HG03469 (cell line): ENCODE data around the gene SEMA7A.

Experiments used
- ATAC-seq: cut with Tn5 transposase; IDR thresholded peaks from one replicate; pipeline ENCODE4 v1.9.1; 2021; ENCODE audit warnings: mild to moderate bottlenecking, moderate library complexity, moderate number of reproducible peaks; ENCODE audit not compliant: unreplicated experiment

Gene SEMA7A

GRCh38 chr15:74419432-74419831 is 14.3 kb downstream of the SEMA7A start:
- ATAC-seq: no peak

GRCh38 chr15:74418575-74419338 is 15.0 kb downstream of the SEMA7A start:
- no peak for ATAC-seq

- no peak for ATAC-seq
Measured at GRCh38 chr15:74417670-74418069, 16.1 kb downstream of the SEMA7A start.

GRCh38 chr15:74417225-74417624 is 16.5 kb downstream of the SEMA7A start:
- ATAC-seq: no peak

- ATAC-seq: no peak
Measured at GRCh38 chr15:74415966-74416916, 17.5 kb downstream of the SEMA7A start.

GRCh38 chr15:74414603-74415338 is 19.0 kb downstream of the SEMA7A start:
- no peak for ATAC-seq

GRCh38 chr15:74414081-74414580 is 19.6 kb downstream of the SEMA7A start:
- no peak for ATAC-seq

- no peak for ATAC-seq
Measured at GRCh38 chr15:74413350-74414080, 20.2 kb downstream of the SEMA7A start.

GRCh38 chr15:74412159-74412558 is 21.6 kb downstream of the SEMA7A start:
- no peak for ATAC-seq

GRCh38 chr15:74411686-74412085 is 22.1 kb downstream of the SEMA7A start:
- ATAC-seq: no peak

GRCh38 chr15:74410502-74410901 is 23.3 kb downstream of the SEMA7A start:
- no peak for ATAC-seq

- no peak for ATAC-seq
Measured at GRCh38 chr15:74409225-74409624, 24.5 kb downstream of the SEMA7A start.

GRCh38 chr15:74408815-74409214 is 24.9 kb downstream of the SEMA7A start:
- ATAC-seq: no peak

GRCh38 chr15:74408385-74408784 is 25.4 kb downstream of the SEMA7A start:
- no peak for ATAC-seq

- no peak for ATAC-seq
Measured at GRCh38 chr15:74406992-74407705, 26.6 kb downstream of the SEMA7A start.

GRCh38 chr15:74406517-74406916 is 27.2 kb downstream of the SEMA7A start:
- no peak for ATAC-seq

- no peak for ATAC-seq
Measured at GRCh38 chr15:74405823-74406222, 27.9 kb downstream of the SEMA7A start.

- ATAC-seq: no peak
Measured at GRCh38 chr15:74403991-74404563, 29.7 kb downstream of the SEMA7A start.

- ATAC-seq: no peak
Measured at GRCh38 chr15:74403588-74403919, 30.2 kb downstream of the SEMA7A start.
